ENCODE data around the gene MTTP.
A peak's percentile ranks its signal among the peaks of the same experiment; 100 is the strongest.

MTTP gene

GRCh38 chr4:99642725-99643489 lies 68.3 kb downstream of the MTTP start:
- peak in 16 of 56 donors; percentile 7 to 58 (median 20) for DNase-seq

- no peak for DNase-seq
Measured at GRCh38 chr4:99644453-99644852, 69.8 kb downstream of the MTTP start.

GRCh38 chr4:99645036-99645435 lies 70.4 kb downstream of the MTTP start:
- no peak for DNase-seq

- no peak for DNase-seq
Measured at GRCh38 chr4:99645638-99646037, 71.0 kb downstream of the MTTP start.

- DNase-seq: no peak
Measured at GRCh38 chr4:99647071-99647470, 72.4 kb downstream of the MTTP start.

- no peak for DNase-seq
Measured at GRCh38 chr4:99648321-99648720, 73.7 kb downstream of the MTTP start.

GRCh38 chr4:99649208-99649607 lies 74.6 kb downstream of the MTTP start:
- no peak for DNase-seq

- no peak for DNase-seq
Measured at GRCh38 chr4:99649778-99650177, 75.2 kb downstream of the MTTP start.

- no peak for DNase-seq
Measured at GRCh38 chr4:99651016-99651769, 76.6 kb downstream of the MTTP start.

- DNase-seq: no peak
Measured at GRCh38 chr4:99651811-99652485, 77.3 kb downstream of the MTTP start.

GRCh38 chr4:99652596-99653436 lies 78.2 kb downstream of the MTTP start:
- peak in 2 of 56 donors; percentile 19 for DNase-seq

- no peak for DNase-seq
Measured at GRCh38 chr4:99653916-99654315, 79.3 kb downstream of the MTTP start.

- no peak for DNase-seq
Measured at GRCh38 chr4:99654361-99654761, 79.7 kb downstream of the MTTP start.

GRCh38 chr4:99655308-99656081 lies 80.9 kb downstream of the MTTP start:
- peak in 5 of 56 donors; percentile 17 to 52 (median 31) for DNase-seq

GRCh38 chr4:99657798-99658197 lies 83.2 kb downstream of the MTTP start, which contains the start of gene C4orf54:
Gene C4orf54 (minus strand): TSS chr4:99657828. CDS start chr4:99654648, 3,180 bp downstream.
- peak in 1 of 56 donors; percentile 10 for DNase-seq

- no peak for DNase-seq
Measured at GRCh38 chr4:99658666-99659065, 84.0 kb downstream of the MTTP start.

GRCh38 chr4:99661907-99662306 lies 87.3 kb downstream of the MTTP start:
- DNase-seq: no peak

GRCh38 chr4:99664716-99665115 lies 90.1 kb downstream of the MTTP start:
- DNase-seq: no peak

- no peak for DNase-seq
Measured at GRCh38 chr4:99665983-99666382, 91.4 kb downstream of the MTTP start.

- no peak for DNase-seq
Measured at GRCh38 chr4:99668472-99668871, 93.8 kb downstream of the MTTP start.
